ENCODE measurements around the gene CSF3. TPM values are rescaled to one million over a fixed set of nuclear protein-coding genes. Genes with fewer than 3 reads are reported as not detected.
"Not testable (repeated sequence)": the region's sequence is repeated elsewhere in the genome, so short reads cannot be mapped to it uniquely, and the experiment has no call there.

The CSF3 gene
- total RNA-seq, 2 donors from 2014 or later = 0.69 to 15.3 TPM

GRCh38 chr17:39995438-39995837, 19.8 kb upstream of the CSF3 start:
- no peak for DNase-seq (ENCODE audit: low spot score)

GRCh38 chr17:39996162-39996561, 19.1 kb upstream of the CSF3 start:
- DNase-seq (ENCODE audit: low spot score) = peak; percentile 71
- intact Hi-C loops (cut with DNase I) = no loop called here

More at GRCh38 chr17:39995438-39995837, 19.8 kb upstream of the CSF3 start:
- intact Hi-C loops (cut with DNase I) = no loop called here

- peak; percentile 90 for DNase-seq (ENCODE audit: low spot score)
- intact Hi-C loops (cut with DNase I) = no loop called here
Observed at GRCh38 chr17:39996800-39997199, 18.4 kb upstream of the CSF3 start.

- DNase-seq (ENCODE audit: low spot score) = peak; percentile 59
- intact Hi-C loops (cut with DNase I) = no loop called here
Observed at GRCh38 chr17:39997543-39997942, 17.7 kb upstream of the CSF3 start.

- DNase-seq (ENCODE audit: low spot score) = no peak
- intact Hi-C loops (cut with DNase I) = no loop called here
Observed at GRCh38 chr17:39999067-39999466, 16.2 kb upstream of the CSF3 start.

GRCh38 chr17:40000161-40000560, 15.1 kb upstream of the CSF3 start:
- intact Hi-C loops (cut with DNase I) = no loop called here
- no peak for DNase-seq (ENCODE audit: low spot score)

GRCh38 chr17:40001335-40001734, 13.9 kb upstream of the CSF3 start:
- intact Hi-C loops (cut with DNase I); DNase-seq (ENCODE audit: low spot score): not testable (repeated sequence)

- intact Hi-C loops (cut with DNase I) = no loop called here
- no peak for DNase-seq (ENCODE audit: low spot score)
Observed at GRCh38 chr17:40004072-40004471, 11.2 kb upstream of the CSF3 start.

- DNase-seq (ENCODE audit: low spot score) = no peak
- intact Hi-C loops (cut with DNase I) = no loop called here
Observed at GRCh38 chr17:40004712-40005111, 10.5 kb upstream of the CSF3 start.

- intact Hi-C loops (cut with DNase I) = no loop called here
- no peak for DNase-seq (ENCODE audit: low spot score)
Observed at GRCh38 chr17:40005520-40005919, 9.7 kb upstream of the CSF3 start.

- DNase-seq (ENCODE audit: low spot score) = not testable (repeated sequence)
- intact Hi-C loops (cut with DNase I) = loop anchor here in 1 of 2 donors (10.0 kb wide), 1 partner anchor 164 kb away; the partner anchor contains the start of gene RAPGEFL1
Observed at GRCh38 chr17:40010946-40011500, 4.2 kb upstream of the CSF3 start.

- DNase-seq (ENCODE audit: low spot score) = not testable (repeated sequence)
- intact Hi-C loops (cut with DNase I) = loop anchor here in 1 of 2 donors (10.0 kb wide), 1 partner anchor 163 kb away; the partner anchor contains the start of gene RAPGEFL1
Observed at GRCh38 chr17:40012017-40012647, 3.1 kb upstream of the CSF3 start.

GRCh38 chr17:40014375-40014980, 762 bp upstream of the CSF3 start:
- intact Hi-C loops (cut with DNase I) = loop anchor here in 1 of 2 donors (10.0 kb wide), 1 partner anchor 160 kb away; the partner anchor contains the start of gene RAPGEFL1
- DNase-seq (ENCODE audit: low spot score) = no peak

- intact Hi-C loops (cut with DNase I) = loop anchor here in 1 of 2 donors (10.0 kb wide), 1 partner anchor 159 kb away; the partner anchor contains the start of gene RAPGEFL1
- no peak for DNase-seq (ENCODE audit: low spot score)
Observed at GRCh38 chr17:40015998-40016985, 1.1 kb downstream of the CSF3 start.

- intact Hi-C loops (cut with DNase I) = loop anchor here in 1 of 2 donors (10.0 kb wide), 1 partner anchor 157 kb away; the partner anchor contains the start of gene RAPGEFL1
- DNase-seq (ENCODE audit: low spot score) = no peak
Observed at GRCh38 chr17:40017422-40018080, 2.3 kb downstream of the CSF3 start.

- DNase-seq (ENCODE audit: low spot score) = peak; percentile 87
- intact Hi-C loops (cut with DNase I) = loop anchor here in 1 of 2 donors (10.0 kb wide), 1 partner anchor 156 kb away; the partner anchor contains the start of gene RAPGEFL1
Observed at GRCh38 chr17:40018211-40019121, 3.2 kb downstream of the CSF3 start.

Data from posterior vena cava (tissue), 2 donors.